Stimulated activated naive CD4-positive, alpha-beta T cell (primary cell): ENCODE measurements around the gene CERS4.
A peak's percentile ranks its signal among the peaks of the same experiment; 100 is the strongest.
"Not testable (repeated sequence)": the region's sequence is repeated elsewhere in the genome, so short reads cannot be mapped to it uniquely, and the experiment has no call there.

Experiments used
- DNase-seq, 6 experiments: peaks; one replicate each; lab custom pipeline; 2025; lab: John Stamatoyannopoulos, UW

The CERS4 gene

DNA sequence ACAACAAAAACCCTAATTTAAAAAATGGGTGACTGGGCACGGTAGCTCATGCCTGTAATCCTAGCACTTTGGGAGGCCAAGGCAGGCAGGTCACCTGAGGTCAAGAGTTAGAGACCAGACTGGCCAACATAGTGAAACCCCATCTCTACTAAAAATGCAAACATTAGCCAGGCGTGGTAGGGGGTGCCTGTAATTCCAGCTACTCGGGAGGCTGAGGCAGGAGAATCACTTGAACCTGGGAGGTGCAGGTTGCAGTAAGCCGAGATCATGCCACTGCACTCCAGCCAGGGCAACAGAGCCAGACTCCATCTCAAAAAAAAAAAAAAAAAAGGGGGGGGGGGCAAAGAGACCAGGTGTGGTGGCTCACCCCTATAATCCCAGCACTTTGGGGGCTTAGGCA lies 55.1 kb downstream of the CERS4 start:
- not testable (repeated sequence) for DNase-seq

DNA sequence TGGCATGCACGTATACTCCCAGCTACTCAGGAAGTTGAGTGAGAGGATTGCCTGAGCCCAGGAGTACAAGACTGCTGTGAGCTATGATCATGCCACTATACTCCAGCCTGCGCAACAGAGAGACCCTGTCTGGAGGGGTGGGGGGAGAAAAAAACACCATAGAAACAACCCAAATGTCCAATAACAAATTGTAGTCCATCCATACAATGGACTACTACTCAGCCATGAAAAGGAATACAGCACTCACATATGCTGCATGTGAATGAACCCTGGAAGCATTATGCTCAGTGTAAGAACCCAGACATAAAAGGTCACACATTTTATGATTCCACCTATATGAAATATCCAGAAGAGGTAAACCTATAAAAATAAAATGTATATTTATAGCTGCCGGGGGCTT lies 56.7 kb downstream of the CERS4 start:
- no peak for DNase-seq

DNA sequence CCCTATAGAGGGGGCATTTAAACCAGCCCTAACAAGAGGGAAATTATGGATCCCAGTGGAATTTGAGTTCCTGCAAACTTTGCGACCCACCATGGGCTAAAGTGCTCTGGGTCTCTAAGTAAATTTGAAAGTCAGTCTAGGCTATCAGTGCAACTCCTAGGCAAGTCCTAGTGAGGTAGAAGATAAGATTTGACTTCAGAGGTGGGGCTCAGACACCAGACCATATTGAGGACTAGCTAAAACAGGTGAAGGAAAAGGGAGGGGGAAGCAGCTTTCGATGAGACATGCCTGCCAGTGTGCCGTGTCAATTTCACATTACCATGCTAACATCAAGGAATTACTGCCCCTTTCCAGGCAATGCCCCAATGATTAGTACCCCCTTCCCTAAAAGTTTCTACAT lies 60.6 kb downstream of the CERS4 start:
- DNase-seq = no peak

DNA sequence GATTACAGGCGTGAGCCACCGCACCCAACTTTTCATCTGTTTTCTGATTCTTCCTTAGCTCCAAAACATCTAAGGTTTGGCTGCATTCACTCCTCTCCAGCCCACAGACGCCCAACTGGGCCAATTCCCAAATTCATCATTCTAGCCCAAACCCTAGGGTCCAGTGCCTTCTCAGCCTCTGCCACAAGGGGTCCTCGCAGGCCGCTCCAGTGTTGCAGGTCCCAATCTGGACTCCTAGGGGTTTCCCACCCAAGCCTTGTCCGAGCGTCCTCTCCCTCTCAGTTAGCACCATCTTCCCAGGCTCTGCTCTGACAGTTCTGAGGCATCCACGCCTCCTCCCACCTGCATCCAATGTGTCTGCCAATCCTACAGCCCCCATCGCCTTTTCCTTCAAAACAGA lies 67.3 kb downstream of the CERS4 start:
- not testable (repeated sequence) for DNase-seq

DNA sequence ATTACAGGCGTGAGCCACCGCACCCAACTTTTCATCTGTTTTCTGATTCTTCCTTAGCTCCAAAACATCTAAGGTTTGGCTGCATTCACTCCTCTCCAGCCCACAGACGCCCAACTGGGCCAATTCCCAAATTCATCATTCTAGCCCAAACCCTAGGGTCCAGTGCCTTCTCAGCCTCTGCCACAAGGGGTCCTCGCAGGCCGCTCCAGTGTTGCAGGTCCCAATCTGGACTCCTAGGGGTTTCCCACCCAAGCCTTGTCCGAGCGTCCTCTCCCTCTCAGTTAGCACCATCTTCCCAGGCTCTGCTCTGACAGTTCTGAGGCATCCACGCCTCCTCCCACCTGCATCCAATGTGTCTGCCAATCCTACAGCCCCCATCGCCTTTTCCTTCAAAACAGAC lies 82.2 kb downstream of the CERS4 start:
- DNase-seq = not testable (repeated sequence)

DNA sequence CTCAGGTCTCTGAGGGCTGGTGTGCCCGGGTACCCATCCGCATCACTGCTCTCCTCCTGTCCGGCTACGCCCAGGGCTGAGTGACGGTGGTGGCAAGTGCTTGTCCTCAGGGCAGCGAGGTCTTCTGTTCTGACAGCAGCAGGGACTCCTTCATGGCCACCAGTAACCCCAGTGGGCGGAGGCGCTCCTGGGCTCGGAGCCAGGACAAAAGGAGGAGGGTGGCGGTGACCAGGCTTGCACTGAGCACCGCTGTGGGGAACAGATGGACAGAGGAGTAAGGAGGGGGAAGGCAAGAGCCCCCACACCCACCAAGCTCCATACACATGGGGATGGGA lies 93.2 kb downstream of the CERS4 start:
- DNase-seq = no peak

DNA sequence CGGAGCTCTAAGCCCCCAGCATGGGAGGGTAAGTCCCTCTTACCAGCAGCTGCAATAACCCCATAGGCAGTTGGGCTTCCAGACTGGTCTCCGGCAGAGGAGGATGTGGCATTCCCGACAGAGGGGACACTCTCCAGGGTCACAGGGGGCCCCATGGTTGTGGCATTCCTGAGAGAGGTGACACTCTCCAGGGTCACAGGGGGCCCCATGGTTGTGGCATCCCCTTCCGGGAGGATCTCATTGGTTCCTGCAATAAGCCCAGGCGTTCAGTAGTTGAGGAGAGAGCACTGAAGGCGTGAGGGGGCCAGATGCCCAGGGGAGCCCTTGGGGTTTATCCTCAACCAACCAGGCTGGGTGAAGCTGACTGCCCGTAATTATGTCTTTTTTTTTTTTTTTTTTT lies 93.6 kb downstream of the CERS4 start:
- no peak for DNase-seq

DNA sequence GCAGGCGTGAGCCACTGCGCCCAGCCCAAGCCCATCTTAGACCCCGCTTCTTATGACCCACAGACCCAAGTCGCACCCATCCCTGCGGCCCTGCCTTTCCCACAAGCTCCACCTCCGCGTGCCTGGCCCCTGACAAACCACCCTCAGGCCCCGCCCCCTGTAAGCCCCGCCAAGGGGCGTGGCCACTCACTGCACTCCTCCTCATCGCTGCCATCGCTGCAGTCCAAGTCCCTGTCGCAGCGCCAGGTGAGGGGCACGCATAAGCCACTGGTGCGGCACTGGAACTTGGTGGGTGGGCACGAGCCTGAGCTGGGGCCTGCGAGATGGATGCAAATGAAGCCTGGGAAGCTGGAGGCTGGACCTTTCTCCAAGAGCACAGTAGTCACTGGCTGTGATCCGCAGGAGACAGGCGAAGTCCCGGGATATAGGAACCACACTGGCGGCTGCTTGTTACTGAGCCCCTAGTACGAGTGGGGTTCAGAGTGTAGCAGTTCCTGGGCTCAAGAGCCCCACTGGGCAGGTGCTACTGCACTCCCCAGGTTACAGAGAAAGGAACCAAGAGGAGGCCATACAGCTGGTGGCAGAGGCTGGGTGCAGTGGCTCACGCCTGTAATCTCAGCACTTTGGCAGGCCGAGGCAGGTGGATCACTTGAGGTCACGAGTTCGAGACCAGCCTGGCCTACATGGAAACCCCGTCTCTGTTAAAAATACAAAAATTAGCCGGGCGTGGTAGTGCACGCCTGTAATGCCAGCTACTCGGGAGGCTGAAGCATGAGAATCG lies 95.9 kb downstream of the CERS4 start:
- DNase-seq = peak in 1 of 6 experiments; percentile 14

GRCh38 chr19:8305798-8306197 lies 96.6 kb downstream of the CERS4 start:
- no peak for DNase-seq

DNA sequence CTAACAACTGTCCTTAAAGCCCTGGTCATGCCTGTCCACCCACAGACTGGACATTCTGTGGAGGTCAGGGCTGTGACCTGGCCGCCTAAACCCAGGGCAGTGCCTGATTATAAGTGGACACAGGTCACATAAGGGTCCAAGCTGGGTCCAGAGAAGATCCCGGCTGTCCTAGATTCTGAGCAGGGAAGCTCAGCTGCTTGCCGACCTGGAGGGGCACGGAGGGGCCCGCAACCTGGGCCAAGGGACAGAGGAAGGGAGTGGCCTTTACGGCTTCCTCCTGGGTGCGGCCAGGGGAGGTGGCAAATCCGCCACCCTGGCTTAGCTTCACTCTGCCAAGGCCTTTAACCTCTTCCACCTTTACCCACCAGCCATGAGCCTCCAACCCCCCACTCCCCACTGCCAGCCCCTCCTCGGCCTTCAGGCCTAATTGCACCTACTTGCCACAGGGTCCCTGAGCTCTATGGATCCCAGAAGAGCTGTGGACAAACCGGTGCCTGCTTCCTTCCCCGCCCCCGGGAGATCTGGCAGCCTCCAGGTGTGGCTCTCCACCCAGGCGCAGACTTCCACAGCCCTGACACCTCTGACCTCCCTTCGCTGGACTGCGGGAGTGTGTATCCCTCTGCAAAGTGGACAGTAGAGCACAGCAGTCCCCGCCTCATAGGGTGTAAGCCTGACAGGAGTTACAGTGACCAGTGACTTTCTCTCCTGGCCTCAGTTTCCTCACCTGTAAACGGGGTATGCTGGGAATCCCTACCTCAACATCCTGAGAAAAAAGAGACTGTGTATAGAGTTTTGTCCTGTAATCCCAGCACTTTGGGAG lies 97.3 kb downstream of the CERS4 start:
- no peak for DNase-seq

GRCh38 chr19:8307400-8307964 lies 98.3 kb downstream of the CERS4 start:
- no peak for DNase-seq

GRCh38 chr19:8307965-8308866 lies 99.0 kb downstream of the CERS4 start, which contains the start of gene CD320:
Gene CD320 (minus strand): TSS chr19:8308358. CDS start chr19:8308290, 68 bp downstream.
- DNase-seq = peak; percentile 72 to 96 (median 87)

DNA sequence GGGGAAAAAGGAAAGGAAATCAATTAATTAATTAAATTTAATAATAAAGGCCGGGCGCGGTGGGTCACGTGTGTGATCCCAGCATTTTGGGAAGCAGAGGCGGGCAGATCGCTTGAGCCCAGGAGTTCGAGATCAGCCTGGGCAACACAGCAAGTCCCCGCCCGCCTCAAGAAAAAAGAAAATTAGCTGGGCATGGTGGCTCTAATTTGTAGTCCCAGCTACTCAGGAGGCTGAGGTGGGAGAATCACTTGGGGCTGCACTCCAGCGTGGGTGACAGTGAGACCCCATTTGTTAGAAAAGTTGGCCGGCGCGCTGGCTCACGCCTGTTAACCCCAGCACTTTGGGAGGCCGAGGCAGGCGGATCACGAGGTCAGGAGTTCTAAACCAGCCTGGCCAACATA lies 99.7 kb downstream of the CERS4 start:
- no peak for DNase-seq

GRCh38 chr19:8310342-8311055 lies 101.3 kb downstream of the CERS4 start:
- DNase-seq = no peak

GRCh38 chr19:8311461-8312260 lies 102.5 kb downstream of the CERS4 start:
- no peak for DNase-seq
